GM12891 (cell line): Measurements from ENCODE around the gene MEI4.

ENCODE experiments used
- POLR2A ChIP-seq: IDR thresholded peaks from 2 replicates; pipeline ENCODE4 v1.6.1; 2011; ENCODE audit warnings: low read depth, low read length, control low read depth
- POLR2AphosphoS5 ChIP-seq: IDR thresholded peaks from 2 replicates; pipeline ENCODE4 v1.6.1; 2011; ENCODE audit warnings: low read depth, low read length, control low read depth
- POU2F2 ChIP-seq: IDR thresholded peaks from 2 replicates; pipeline ENCODE4 v1.6.1; 2011; ENCODE audit warnings: low read depth, mild to moderate bottlenecking, control low read depth, low read length, moderate library complexity

DNA sequence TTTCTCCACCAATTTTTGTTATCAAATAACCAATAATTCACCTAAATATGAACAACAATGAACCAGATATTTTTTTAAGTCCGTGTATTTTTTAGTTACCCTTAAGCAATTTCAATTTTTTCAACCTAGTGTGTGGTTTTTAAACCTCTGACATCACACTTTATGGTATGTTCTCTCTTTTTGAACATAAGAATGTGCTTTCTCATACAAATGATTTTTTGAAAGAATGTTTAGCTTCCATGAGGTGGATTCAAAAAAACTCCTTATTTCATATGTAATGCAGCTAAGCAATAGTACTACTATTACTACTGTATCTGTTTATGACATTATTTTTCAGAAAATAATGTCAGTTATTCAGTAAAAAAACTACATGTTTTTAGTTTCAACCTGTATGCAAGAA, 19.4 kb upstream of the MEI4 start:
- no peak for TF ChIP-seq POLR2AphosphoS5
- TF ChIP-seq POU2F2, result no peak
- TF ChIP-seq POLR2A, result no peak
